ENCODE results near the gene RHBDD2. TPM values are rescaled to one million over a fixed set of nuclear protein-coding genes. Genes with fewer than 3 reads are reported as not detected.
"Not testable (repeated sequence)": the region's sequence is repeated elsewhere in the genome, so short reads cannot be mapped to it uniquely, and the experiment has no call there.

RHBDD2 gene
- polyA plus RNA-seq, 4 donors, result 55.4 to 67.0 (median 58.0) TPM

GRCh38 chr7:75887669-75888369, 9.0 kb downstream of the RHBDD2 start:
- H3K9me3 ChIP-seq (ENCODE audit: control insufficient read depth in 2 of 2, insufficient read depth in 1 of 2, low read depth in 1 of 2, low read length in 1 of 2), result no peaks in the 10 kb centered on the region
- H3K27me3 ChIP-seq (ENCODE audit: control insufficient read depth in 3 of 3, insufficient read depth in 3 of 3, low read length in 3 of 3), result no peaks in the 10 kb centered on the region
- H3K27ac ChIP-seq (ENCODE audit: low read depth in 1 of 3, low read length in 2 of 3), result no peak overlapping the region
- FAIRE-seq (no peak), DNase-seq (no peak)
- peaks cover 0 to 11% (median 1%) of the 10 kb centered on the region in 3 donors for H3K4me1 ChIP-seq (ENCODE audit: control insufficient read depth in 3 of 3, insufficient read depth in 2 of 3, low read depth in 1 of 3, low read length in 2 of 3)
- no peak overlapping the region for H3K4me3 ChIP-seq (ENCODE audit: low read depth in 1 of 3, low read length in 3 of 3)
- peaks cover 11 to 69% (median 15%) of the 10 kb centered on the region in 3 donors for H3K36me3 ChIP-seq (ENCODE audit: control insufficient read depth in 3 of 3, insufficient read depth in 2 of 3, low read depth in 1 of 3, low read length in 3 of 3)
- 97 to 100% (median 97%) methylated on average over 13 of the region's 13 CpGs for WGBS, 3 donors

DNA sequence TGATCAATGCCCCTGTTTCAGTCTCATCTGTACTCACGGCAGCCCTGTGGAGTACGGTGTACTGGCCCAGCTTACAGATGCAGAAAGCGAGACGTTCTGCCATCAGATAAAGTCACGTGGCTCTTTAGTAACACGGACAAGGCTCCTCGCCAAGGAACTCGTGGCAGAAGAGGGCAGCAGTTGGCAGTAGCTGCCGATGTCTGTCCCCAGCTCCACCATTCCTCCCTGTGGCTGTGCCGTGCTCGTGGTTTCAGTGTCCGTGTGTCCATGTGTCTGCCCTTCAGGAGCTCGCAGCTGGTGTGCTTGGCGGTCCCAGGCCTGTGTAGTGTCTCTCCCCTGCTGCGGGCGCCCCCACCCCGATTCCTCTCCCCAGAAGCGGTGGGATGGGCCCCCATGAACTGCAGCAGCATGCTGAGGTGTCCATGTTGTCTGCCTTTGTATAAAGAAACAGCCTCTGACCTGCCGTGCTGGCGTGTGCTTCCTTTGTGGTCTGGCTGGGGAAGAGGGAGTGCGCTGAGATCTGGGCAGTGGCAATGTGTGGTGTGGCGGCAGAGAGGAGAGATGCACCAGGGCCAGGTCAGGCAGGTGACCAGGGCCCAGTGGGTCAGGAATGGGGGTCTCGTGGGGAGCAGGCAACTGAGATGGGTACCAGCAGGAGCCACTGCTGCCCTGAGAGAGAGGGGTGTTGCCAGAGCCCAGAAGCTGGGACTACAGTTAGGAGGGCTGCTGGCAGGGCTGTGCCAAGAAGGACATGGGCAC, 9.8 kb downstream of the RHBDD2 start:
- Histone ChIP-seq H3K27me3 (ENCODE audit: control insufficient read depth in 3 of 3, insufficient read depth in 3 of 3, low read length in 3 of 3) (no peaks in the 10 kb centered on the region), H3K27ac (ENCODE audit: low read depth in 1 of 3, low read length in 2 of 3) (no peak overlapping the region), H3K36me3 (ENCODE audit: control insufficient read depth in 3 of 3, insufficient read depth in 2 of 3, low read depth in 1 of 3, low read length in 3 of 3) (peaks cover 11 to 61% (median 15%) of the 10 kb centered on the region in 3 donors), H3K4me3 (ENCODE audit: low read depth in 1 of 3, low read length in 3 of 3) (no peak overlapping the region), H3K4me1 (ENCODE audit: control insufficient read depth in 3 of 3, insufficient read depth in 2 of 3, low read depth in 1 of 3, low read length in 2 of 3) (peaks cover 0 to 11% (median 0%) of the 10 kb centered on the region in 3 donors), H3K9me3 (ENCODE audit: control insufficient read depth in 2 of 2, insufficient read depth in 1 of 2, low read depth in 1 of 2, low read length in 1 of 2) (no peaks in the 10 kb centered on the region)
- 80 to 85% (median 83%) methylated on average over 23 of the region's 23 CpGs for WGBS, 3 donors
- DNase-seq (no peak), FAIRE-seq (no peak)

DNA sequence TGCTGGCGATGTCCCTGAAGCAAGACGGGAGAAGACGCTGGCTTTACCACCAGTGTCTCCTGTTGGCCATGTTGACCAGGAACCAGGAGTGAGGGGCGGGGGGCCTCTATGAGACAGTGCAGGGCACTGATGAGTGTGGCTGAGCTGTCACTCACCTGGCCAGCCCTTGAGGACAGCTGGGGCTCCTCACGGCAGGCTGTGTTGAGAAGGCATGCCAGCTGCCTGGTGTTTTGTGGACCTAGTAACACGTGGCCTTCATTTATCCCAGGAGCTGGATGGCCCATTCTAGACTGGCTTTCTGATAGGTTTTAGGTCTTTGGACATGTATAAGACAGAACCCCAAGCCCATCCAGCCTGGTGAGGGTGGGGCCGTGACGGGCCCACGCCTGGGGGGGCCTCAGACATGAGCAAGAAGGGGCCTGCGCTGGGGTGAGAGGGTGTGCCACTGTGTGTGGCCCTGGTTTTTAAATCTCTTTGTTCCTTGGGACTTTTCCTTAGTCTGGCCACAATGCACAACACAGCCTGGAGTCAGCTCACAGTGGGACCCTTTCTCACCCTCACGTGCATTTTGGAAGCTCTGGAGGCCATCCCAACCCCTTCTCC, 10.5 kb downstream of the RHBDD2 start:
- FAIRE-seq, result no peak
- peak overlapping the region in 1 of 3 donors; percentile 3 for H3K27ac ChIP-seq (ENCODE audit: low read depth in 1 of 3, low read length in 2 of 3)
- WGBS, 3 donors, result 89 to 94% (median 92%) methylated on average over 11 of the region's 11 CpGs
- no peak for DNase-seq
- H3K9me3 ChIP-seq (ENCODE audit: control insufficient read depth in 2 of 2, insufficient read depth in 1 of 2, low read depth in 1 of 2, low read length in 1 of 2), result no peaks in the 10 kb centered on the region
- peaks cover 11 to 54% (median 15%) of the 10 kb centered on the region in 3 donors for H3K36me3 ChIP-seq (ENCODE audit: control insufficient read depth in 3 of 3, insufficient read depth in 2 of 3, low read depth in 1 of 3, low read length in 3 of 3)
- H3K27me3 ChIP-seq (ENCODE audit: control insufficient read depth in 3 of 3, insufficient read depth in 3 of 3, low read length in 3 of 3), result no peaks in the 10 kb centered on the region
- H3K4me1 ChIP-seq (ENCODE audit: control insufficient read depth in 3 of 3, insufficient read depth in 2 of 3, low read depth in 1 of 3, low read length in 2 of 3), result peaks cover 0 to 8% (median 0%) of the 10 kb centered on the region in 3 donors
- H3K4me3 ChIP-seq (ENCODE audit: low read depth in 1 of 3, low read length in 3 of 3), result no peak overlapping the region

DNA sequence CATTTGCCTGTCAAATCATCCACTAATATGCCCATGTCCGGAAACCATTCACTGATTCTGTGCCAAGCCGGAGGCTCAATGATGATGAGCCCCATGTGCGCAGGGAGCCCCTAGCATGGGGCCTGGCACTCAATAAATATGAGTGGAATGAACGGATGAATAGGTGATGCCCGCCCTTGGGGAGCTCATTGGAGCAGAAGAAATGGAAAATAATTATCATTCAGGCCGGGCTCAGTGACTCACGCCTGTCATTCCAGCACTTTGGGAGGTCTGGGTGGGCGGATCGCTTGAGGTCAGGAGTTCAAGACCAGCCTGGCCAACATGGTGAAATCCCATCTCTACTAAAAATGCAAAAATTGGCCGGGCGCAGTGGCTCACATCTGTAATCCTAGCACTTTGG, 11.0 kb downstream of the RHBDD2 start:
- Histone ChIP-seq H3K4me1 (ENCODE audit: control insufficient read depth in 3 of 3, insufficient read depth in 2 of 3, low read depth in 1 of 3, low read length in 2 of 3) (peaks cover 0 to 3% (median 0%) of the 10 kb centered on the region in 3 donors), H3K9me3 (ENCODE audit: control insufficient read depth in 2 of 2, insufficient read depth in 1 of 2, low read depth in 1 of 2, low read length in 1 of 2) (no peaks in the 10 kb centered on the region), H3K36me3 (ENCODE audit: control insufficient read depth in 3 of 3, insufficient read depth in 2 of 3, low read depth in 1 of 3, low read length in 3 of 3) (peaks cover 11 to 50% (median 15%) of the 10 kb centered on the region in 3 donors), H3K27me3 (ENCODE audit: control insufficient read depth in 3 of 3, insufficient read depth in 3 of 3, low read length in 3 of 3) (no peaks in the 10 kb centered on the region), H3K4me3 (ENCODE audit: low read depth in 1 of 3, low read length in 3 of 3) (no peak overlapping the region), H3K27ac (ENCODE audit: low read depth in 1 of 3, low read length in 2 of 3) (peak overlapping the region in 1 of 3 donors; percentile 3)
- WGBS, 3 donors, result 81 to 90% (median 86%) methylated on average over 11 of the region's 11 CpGs
- DNase-seq (no peak), FAIRE-seq (no peak)

- not testable (repeated sequence) for H3K4me3 ChIP-seq (ENCODE audit: low read depth in 1 of 3, low read length in 3 of 3); H3K4me1 ChIP-seq (ENCODE audit: control insufficient read depth in 3 of 3, insufficient read depth in 2 of 3, low read depth in 1 of 3, low read length in 2 of 3); FAIRE-seq; H3K9me3 ChIP-seq (ENCODE audit: control insufficient read depth in 2 of 2, insufficient read depth in 1 of 2, low read depth in 1 of 2, low read length in 1 of 2); H3K27me3 ChIP-seq (ENCODE audit: control insufficient read depth in 3 of 3, insufficient read depth in 3 of 3, low read length in 3 of 3); DNase-seq; H3K27ac ChIP-seq (ENCODE audit: low read depth in 1 of 3, low read length in 2 of 3)
- peaks cover 10 to 36% (median 11%) of the 10 kb centered on the region in 3 donors for H3K36me3 ChIP-seq (ENCODE audit: control insufficient read depth in 3 of 3, insufficient read depth in 2 of 3, low read depth in 1 of 3, low read length in 3 of 3)
- 40 to 70% (median 57%) methylated on average over 7 of the region's 7 CpGs for WGBS, 3 donors
Observed at GRCh38 chr7:75891237-75891636, 12.4 kb downstream of the RHBDD2 start.

GRCh38 chr7:75891815-75892411, 13.1 kb downstream of the RHBDD2 start:
- Histone ChIP-seq H3K36me3 (ENCODE audit: control insufficient read depth in 3 of 3, insufficient read depth in 2 of 3, low read depth in 1 of 3, low read length in 3 of 3) (peaks cover 9 to 29% (median 11%) of the 10 kb centered on the region in 3 donors), H3K27me3 (ENCODE audit: control insufficient read depth in 3 of 3, insufficient read depth in 3 of 3, low read length in 3 of 3) (no peaks in the 10 kb centered on the region), H3K4me3 (ENCODE audit: low read depth in 1 of 3, low read length in 3 of 3) (no peak overlapping the region), H3K27ac (ENCODE audit: low read depth in 1 of 3, low read length in 2 of 3) (no peak overlapping the region), H3K9me3 (ENCODE audit: control insufficient read depth in 2 of 2, insufficient read depth in 1 of 2, low read depth in 1 of 2, low read length in 1 of 2) (no peaks in the 10 kb centered on the region), H3K4me1 (ENCODE audit: control insufficient read depth in 3 of 3, insufficient read depth in 2 of 3, low read depth in 1 of 3, low read length in 2 of 3) (no peaks in the 10 kb centered on the region)
- WGBS, 3 donors, result 85 to 91% (median 87%) methylated on average over 7 of the region's 7 CpGs
- FAIRE-seq (no peak), DNase-seq (no peak)

DNA sequence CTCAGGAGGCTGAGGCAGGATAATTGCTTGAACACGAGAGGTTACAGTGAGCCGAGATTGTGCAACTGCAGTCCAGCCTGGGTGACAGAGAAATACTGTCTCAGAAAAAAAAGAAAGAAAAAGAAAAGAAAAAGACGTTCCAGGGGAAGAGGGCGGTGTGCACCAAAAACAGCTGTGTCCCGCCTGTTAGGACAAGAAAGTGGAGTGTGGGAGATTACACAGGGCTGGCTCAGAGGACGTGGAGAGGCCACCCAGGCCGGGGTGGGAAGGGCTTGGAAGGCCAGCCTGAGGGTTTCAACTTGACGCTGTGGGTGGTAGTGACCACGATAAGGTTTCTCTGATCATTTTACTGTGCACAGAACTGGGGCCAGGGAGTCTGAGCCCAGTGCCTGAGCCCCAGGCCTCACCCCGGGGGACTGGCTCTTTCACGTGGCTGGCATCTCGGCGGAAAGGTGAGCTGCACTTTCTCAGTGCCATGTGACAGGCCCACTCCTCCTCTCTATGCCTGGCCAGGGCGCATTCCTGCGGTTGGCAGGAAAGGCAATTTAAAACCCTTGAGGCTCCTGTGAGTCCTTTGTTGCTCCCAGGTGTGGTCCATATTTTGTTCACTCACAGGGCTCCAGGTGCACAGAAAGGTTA, 13.9 kb downstream of the RHBDD2 start:
- Histone ChIP-seq H3K27me3 (ENCODE audit: control insufficient read depth in 3 of 3, insufficient read depth in 3 of 3, low read length in 3 of 3) (no peaks in the 10 kb centered on the region), H3K4me1 (ENCODE audit: control insufficient read depth in 3 of 3, insufficient read depth in 2 of 3, low read depth in 1 of 3, low read length in 2 of 3) (no peaks in the 10 kb centered on the region), H3K27ac (ENCODE audit: low read depth in 1 of 3, low read length in 2 of 3) (peak overlapping the region in 1 of 3 donors; percentile 59), H3K36me3 (ENCODE audit: control insufficient read depth in 3 of 3, insufficient read depth in 2 of 3, low read depth in 1 of 3, low read length in 3 of 3) (peaks cover 6 to 24% (median 9%) of the 10 kb centered on the region in 3 donors), H3K4me3 (ENCODE audit: low read depth in 1 of 3, low read length in 3 of 3) (no peak overlapping the region), H3K9me3 (ENCODE audit: control insufficient read depth in 2 of 2, insufficient read depth in 1 of 2, low read depth in 1 of 2, low read length in 1 of 2) (no peaks in the 10 kb centered on the region)
- FAIRE-seq (no peak), DNase-seq (no peak)
- 63 to 87% (median 85%) methylated on average over 15 of the region's 15 CpGs for WGBS, 3 donors
